Measurements from ENCODE around the gene COPS7B. TPM values are rescaled to one million over a fixed set of nuclear protein-coding genes. Genes with fewer than 3 reads are reported as not detected.

Gene COPS7B
- total and polyA plus RNA-seq, 2 of the 8 experiments (the other 6 are each of a cell fraction or from before 2014, with no cell fraction given), result 62.2 to 72.1 TPM

GRCh38 chr2:231780909-231781797 is 5.1 kb upstream of the COPS7B start, which contains the start of gene PDE6D:
Gene PDE6D, minus strand, starts transcription at chr2:231781282. Its CDS starts 168 bp downstream, at chr2:231781114.
- Histone ChIP-seq H3K79me2 (ENCODE audit: control insufficient read depth in 1 of 2, insufficient read depth in 2 of 2, low read length in 2 of 2) (peaks cover 3 to 51% of the 10 kb centered on the region in 2 experiments; a peak in 1 of 4 replicates), H3K79me1 (ENCODE audit: low read depth, low read length) (peaks cover 5% of the 10 kb centered on the region; the same call in 1 of the 2 replicates), H3K27me3 (replicated peaks in 1 of 4; ENCODE audit: control insufficient read depth in 3 of 4, extremely low read depth in 1 of 4, insufficient read depth in 3 of 4, low read length in 3 of 4) (no peaks in the 10 kb centered on the region), H3K56ac (replicated peaks; ENCODE audit: insufficient read length, low read depth, low read length) (no peak within 1 kb of the TSS), H3K36me3 (ENCODE audit: control insufficient read depth in 2 of 4, insufficient read depth in 4 of 4, low read length in 3 of 4) (no peaks in the 10 kb centered on the region), H2BK12ac (ENCODE audit: low read depth, low read length) (no peak within 1 kb of the TSS), H3K23me2 (ENCODE audit: low read depth, low read length) (peaks cover 16% of the 10 kb centered on the region), H3K4me3 (ENCODE audit: extremely low read depth in 1 of 4, insufficient read depth in 2 of 4, low read depth in 3 of 4, low read length in 4 of 4) (peak within 1 kb of the TSS; percentile 61 to 93 (median 86)), H2AK5ac (ENCODE audit: low read depth, low read length) (no peak within 1 kb of the TSS), H3K4me1 (replicated peaks in 1 of 4; ENCODE audit: control insufficient read depth in 3 of 4, insufficient read depth in 4 of 4, low read length in 3 of 4) (peaks cover 0 to 13% (median 4%) of the 10 kb centered on the region in 4 experiments; a peak in 3 of 7 replicates), H2BK15ac (ENCODE audit: low read length) (no peak within 1 kb of the TSS), H3K14ac (ENCODE audit: insufficient read length) (no peak within 1 kb of the TSS), H3K18ac (ENCODE audit: extremely low read depth, low read length) (peak within 1 kb of the TSS; percentile 96), H3K23ac (ENCODE audit: insufficient read length) (no peak within 1 kb of the TSS), H2BK120ac (replicated peaks; ENCODE audit: low read depth, low read length) (no peak within 1 kb of the TSS), H4K91ac (replicated peaks; ENCODE audit: insufficient read length, low read length) (peak within 1 kb of the TSS; percentile 81), H3K9me3 (ENCODE audit: insufficient read depth in 2 of 2, low read depth in 1 of 2, low read length in 1 of 2) (no peaks in the 10 kb centered on the region), H4K20me1 (replicated peaks in 1 of 2; ENCODE audit: control insufficient read depth in 1 of 2, insufficient read depth in 2 of 2, low read length in 2 of 2) (peaks cover 3 to 10% of the 10 kb centered on the region in 2 experiments), H2BK5ac (ENCODE audit: low read depth, low read length) (peak within 1 kb of the TSS; percentile 92; the same call in 1 of the 2 replicates), H2BK20ac (ENCODE audit: low read length) (peak within 1 kb of the TSS; percentile 88; the same call in 1 of the 2 replicates), H3K27ac (ENCODE audit: low read depth, low read length) (peak within 1 kb of the TSS; percentile 3; the same call in 1 of the 2 replicates), H4K5ac (ENCODE audit: insufficient read length, low read depth, low read length) (peak within 1 kb of the TSS; percentile 94), H3K4me2 (ENCODE audit: insufficient read depth in 1 of 2, low read depth in 2 of 2, low read length in 2 of 2) (peak within 1 kb of the TSS; percentile 77 to 96), H3K4ac (replicated peaks; ENCODE audit: insufficient read length, low read depth, low read length) (no peak within 1 kb of the TSS), H4K8ac (ENCODE audit: extremely low read depth, insufficient read depth, low read length) (peak within 1 kb of the TSS; percentile 82), H2AFZ (ENCODE audit: low read length) (peak within 1 kb of the TSS; percentile 99), H3K9ac (replicated peaks in 1 of 4; ENCODE audit: extremely low read depth in 1 of 4, low read depth in 3 of 4, low read length in 3 of 4) (peak within 1 kb of the TSS; percentile 48 to 78 (median 50))
- DNase-seq (ENCODE audit: low read depth in 1 of 2, low spot score in 2 of 2) (peak; percentile 87 to 100), FAIRE-seq (peak; percentile 83)
- WGBS, 2 experiments (ENCODE audit: extremely low coverage in 1 of 2, insufficient coverage in 1 of 2, insufficient read length in 1 of 2, insufficient replicate concordance in 2 of 2, low coverage in 1 of 2, low lambda C conversion rate in 2 of 2, missing lambda C conversion rate in 1 of 2), result 1% methylated on average over 53 of the region's 67 CpGs; no CpG with 5 or more reads in 1 of the 2 experiments
- ChIA-PET POLR2A (ENCODE audit: partially characterized antibody) (interaction anchor here (0.6 to 2.3 kb wide), 6 partner anchors 65 to 1777 kb away, joined by 3 to 6 read pairs (median 5); no protein-coding TSS in a partner anchor), CTCF (ENCODE audit: partially characterized antibody) (interaction anchor here (1.3 to 1.7 kb wide), 2 partner anchors 96 to 168 kb away, joined by 5 to 7 read pairs; no protein-coding TSS in a partner anchor)
- TF ChIP-seq RFX5 (IDR thresholded peaks at IDR 0.05; ENCODE audit: borderline replicate concordance, low read depth, low read length) (no peak), CREB1 (IDR thresholded peaks at IDR 0.05) (peak; percentile 86), SAP30 (IDR thresholded peaks at IDR 0.05; ENCODE audit: insufficient read depth, insufficient replicate concordance, low read length) (peak; percentile 37), SIN3A (conservative IDR thresholded peaks at IDR 0.05 in 1 of 2, IDR thresholded peaks at IDR 0.05 in 1 of 2; ENCODE audit: low read depth in 1 of 2, low read length in 2 of 2) (peak; percentile 29 to 84; a peak in 2 of 4 replicates), KDM1A (IDR thresholded peaks at IDR 0.05; ENCODE audit: borderline replicate concordance, low read length) (no peak), BCL11A (IDR thresholded peaks at IDR 0.05; ENCODE audit: low read depth in 2 of 2, low read length in 2 of 2) (no peak), SRF (IDR thresholded peaks at IDR 0.05; ENCODE audit: low read depth, low read length) (no peak), RAD21 (IDR thresholded peaks at IDR 0.05 in 1 of 2, conservative IDR thresholded peaks at IDR 0.05 in 1 of 2; ENCODE audit: low read depth in 2 of 2, low read length in 2 of 2) (no peak), YY1 (IDR thresholded peaks at IDR 0.05; ENCODE audit: low read depth, low read length) (peak; percentile 65)

Measured in H1 (cell line).